ENCODE data around the gene CISTR. TPM values are rescaled to one million over a fixed set of nuclear protein-coding genes. Genes with fewer than 3 reads are reported as not detected.

The CISTR gene
- total RNA-seq, 2 experiments from 2014 or later: not detected

DNA sequence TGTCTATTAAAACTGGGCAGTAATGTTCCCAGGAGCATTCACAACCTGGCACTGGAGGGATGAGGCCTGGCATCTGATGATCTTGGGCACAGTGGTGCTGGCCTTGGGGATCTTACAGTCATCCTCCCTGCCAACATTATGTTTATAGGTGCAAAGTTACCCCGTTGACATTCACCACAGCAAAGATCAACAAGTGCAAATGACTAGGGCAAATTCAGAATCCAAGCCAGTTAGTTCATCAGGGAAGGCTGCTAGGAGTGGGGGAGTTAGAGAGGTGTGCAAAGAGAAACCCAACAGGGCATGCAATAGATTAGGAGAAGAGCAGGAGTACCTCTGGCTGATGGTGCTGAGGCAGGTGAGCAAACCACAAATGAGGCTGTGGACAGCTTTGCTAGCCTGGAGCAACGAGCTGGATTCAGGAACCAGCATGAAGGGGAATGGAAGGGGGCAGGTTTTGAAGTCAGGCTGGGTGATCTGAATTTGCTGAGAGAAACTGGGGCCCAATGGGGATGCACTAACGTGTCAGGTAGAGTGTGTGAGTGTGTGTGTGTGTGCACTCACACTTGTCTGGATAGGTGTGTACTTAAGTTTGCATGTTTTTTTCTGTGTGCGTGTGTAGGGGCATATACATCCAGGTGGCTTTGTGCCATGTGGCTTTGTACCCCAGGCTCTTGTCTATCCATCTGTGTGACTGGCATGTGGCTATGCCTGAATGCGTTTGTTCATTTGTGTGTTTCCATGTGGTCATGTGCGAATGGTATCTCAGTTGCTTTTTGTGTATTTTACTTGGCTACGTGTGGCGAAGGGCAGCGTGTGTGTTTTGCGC is 1.6 kb downstream of the CISTR start:
- CTCF ChIA-PET: interaction anchor here (0.7 to 1.7 kb wide), 2 partner anchors 48 to 282 kb away, joined by 3 to 5 read pairs; no protein-coding TSS in a partner anchor

DNA sequence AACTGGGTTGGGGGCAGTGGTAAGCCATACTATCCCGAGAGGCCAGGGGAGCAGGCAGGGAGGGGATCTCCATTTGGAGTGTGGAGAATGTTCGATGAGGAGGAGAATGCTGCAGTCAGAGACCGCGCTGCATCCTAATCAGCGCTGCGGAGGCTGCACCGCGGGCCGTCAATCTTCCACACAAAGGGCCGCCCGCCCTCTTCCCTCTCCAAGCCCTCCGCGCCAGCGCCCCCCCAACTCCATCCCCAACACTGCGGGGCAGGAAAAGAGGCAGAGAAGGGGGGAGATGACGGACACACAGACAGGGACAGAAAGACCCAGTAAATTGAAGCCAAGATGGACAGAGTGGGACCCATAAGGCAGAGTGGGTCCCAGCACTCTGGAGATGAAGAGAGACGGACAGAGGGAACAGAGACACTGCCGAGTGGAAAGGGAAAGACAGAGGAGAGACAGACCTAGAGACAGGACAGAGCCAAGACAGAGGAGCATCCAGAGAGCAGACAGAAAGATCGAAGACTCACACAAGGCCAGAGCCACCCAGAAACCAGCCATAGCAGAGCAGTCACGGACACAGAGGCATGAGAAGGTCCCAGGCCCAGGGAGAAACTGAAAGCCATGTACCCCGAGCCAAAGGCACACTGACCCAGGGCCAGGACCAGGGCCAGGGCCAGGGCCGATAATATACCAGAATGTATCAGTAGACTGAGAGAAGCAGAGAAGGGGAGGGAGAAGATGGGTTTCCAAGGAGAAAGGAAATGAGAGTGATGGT is 3.5 kb downstream of the CISTR start:
- CTCF ChIA-PET: interaction anchor here (1.2 to 6.3 kb wide), 5 partner anchors 19 to 241 kb away, joined by 3 to 156 read pairs (median 14); partner anchors contain the start of gene CALCOCO1
- POLR2A ChIA-PET: interaction anchor here (0.6 kb wide), 1 partner anchor 9 kb away, joined by 4 read pairs; no protein-coding TSS in a partner anchor

More for the DNA sequence above, 1.6 kb downstream of the CISTR start:
- POLR2A ChIA-PET: no interaction called here

GRCh38 chr12:53747095-53747494 is 4.7 kb downstream of the CISTR start:
- ChIA-PET CTCF (interaction anchor here (0.5 to 6.3 kb wide), 16 partner anchors 8 to 769 kb away, joined by 3 to 183 read pairs (median 6); partner anchors contain the start of genes ATP5MC2, CALCOCO1, HOXC10 and HOXC12), POLR2A (interaction anchor here (0.6 kb wide), 1 partner anchor 869 kb away, joined by 3 read pairs; no protein-coding TSS in a partner anchor)

DNA sequence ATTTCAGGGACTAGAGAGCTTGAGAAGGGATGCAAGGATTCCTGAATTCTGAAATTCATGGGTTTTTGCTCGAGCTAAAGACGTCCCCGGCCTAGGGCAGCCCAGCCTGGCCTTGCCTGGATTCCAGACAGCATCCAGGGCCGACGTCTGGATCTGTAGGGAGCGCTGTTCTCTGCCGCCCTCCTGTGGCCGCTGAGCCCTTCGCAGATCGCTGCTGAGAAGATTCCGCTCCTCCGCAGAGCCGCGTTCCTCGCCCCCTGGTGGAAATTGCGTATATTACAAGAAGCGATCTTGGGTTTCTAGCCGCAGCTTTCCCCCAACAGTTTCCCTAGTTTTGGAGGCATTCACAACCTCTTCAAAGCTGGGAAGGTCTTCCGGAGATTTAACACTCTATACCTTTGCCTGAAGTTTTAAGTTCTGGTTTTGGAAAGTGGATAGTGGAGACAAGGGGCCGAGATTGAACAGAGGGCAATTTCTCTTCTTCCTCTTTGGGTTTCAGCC is 5.1 kb downstream of the CISTR start:
- ChIA-PET CTCF (interaction anchor here (0.5 to 6.3 kb wide), 24 partner anchors 8 to 769 kb away, joined by 3 to 183 read pairs (median 4); partner anchors contain the start of genes ATP5MC2, CALCOCO1, HOXC10 and HOXC12), POLR2A (no interaction called here)

DNA sequence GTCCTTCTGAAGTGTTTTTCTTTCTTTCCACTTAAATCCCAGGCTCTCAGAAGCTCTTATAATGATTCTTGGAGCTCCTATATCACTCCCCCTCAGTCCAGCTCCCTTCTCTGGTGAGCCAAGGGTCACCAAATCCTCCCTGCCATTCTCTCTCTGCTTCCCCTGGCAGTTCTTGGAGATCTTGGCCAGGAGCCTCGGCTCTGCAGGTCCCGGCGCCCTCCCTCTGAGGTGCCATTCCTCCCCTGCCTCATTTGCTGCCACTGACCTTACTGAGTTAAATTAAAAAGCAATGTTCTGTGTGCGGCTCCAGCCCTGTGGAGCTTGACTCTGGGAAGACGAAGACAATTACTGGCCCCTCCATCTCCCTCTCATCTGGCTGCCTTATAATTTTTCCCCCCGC is 7.0 kb downstream of the CISTR start:
- ChIA-PET CTCF (interaction anchor here (1.2 to 6.3 kb wide), 6 partner anchors 10 to 206 kb away, joined by 3 to 183 read pairs (median 50); partner anchors contain the start of gene CALCOCO1), POLR2A (no interaction called here)

- ChIA-PET POLR2A (no interaction called here), CTCF (interaction anchor here (0.6 to 6.3 kb wide), 13 partner anchors 11 to 205 kb away, joined by 3 to 183 read pairs (median 3); partner anchors contain the start of genes ATP5MC2 and CALCOCO1)
These were observed 7.7 kb downstream of the CISTR start for GRCh38 chr12:53744130-53744441.

- CTCF ChIA-PET: interaction anchor here (0.6 to 6.3 kb wide), 16 partner anchors 12 to 579 kb away, joined by 3 to 183 read pairs (median 3); partner anchors contain the start of genes ATP5MC2 and CALCOCO1
- POLR2A ChIA-PET: no interaction called here
These were observed 8.3 kb downstream of the CISTR start for GRCh38 chr12:53743266-53744129.

- CTCF ChIA-PET: no interaction called here
- POLR2A ChIA-PET: no interaction called here
These were observed 11.7 kb downstream of the CISTR start for GRCh38 chr12:53740130-53740491.

GRCh38 chr12:53739214-53740129 is 12.3 kb downstream of the CISTR start:
- POLR2A ChIA-PET: interaction anchor here (1.3 kb wide), 1 partner anchor 11 kb away, joined by 4 read pairs; no protein-coding TSS in a partner anchor
- CTCF ChIA-PET: interaction anchor here (0.7 to 1.6 kb wide), 7 partner anchors 7 to 196 kb away, joined by 3 to 8 read pairs (median 3); partner anchors contain the start of gene CISTR

DNA sequence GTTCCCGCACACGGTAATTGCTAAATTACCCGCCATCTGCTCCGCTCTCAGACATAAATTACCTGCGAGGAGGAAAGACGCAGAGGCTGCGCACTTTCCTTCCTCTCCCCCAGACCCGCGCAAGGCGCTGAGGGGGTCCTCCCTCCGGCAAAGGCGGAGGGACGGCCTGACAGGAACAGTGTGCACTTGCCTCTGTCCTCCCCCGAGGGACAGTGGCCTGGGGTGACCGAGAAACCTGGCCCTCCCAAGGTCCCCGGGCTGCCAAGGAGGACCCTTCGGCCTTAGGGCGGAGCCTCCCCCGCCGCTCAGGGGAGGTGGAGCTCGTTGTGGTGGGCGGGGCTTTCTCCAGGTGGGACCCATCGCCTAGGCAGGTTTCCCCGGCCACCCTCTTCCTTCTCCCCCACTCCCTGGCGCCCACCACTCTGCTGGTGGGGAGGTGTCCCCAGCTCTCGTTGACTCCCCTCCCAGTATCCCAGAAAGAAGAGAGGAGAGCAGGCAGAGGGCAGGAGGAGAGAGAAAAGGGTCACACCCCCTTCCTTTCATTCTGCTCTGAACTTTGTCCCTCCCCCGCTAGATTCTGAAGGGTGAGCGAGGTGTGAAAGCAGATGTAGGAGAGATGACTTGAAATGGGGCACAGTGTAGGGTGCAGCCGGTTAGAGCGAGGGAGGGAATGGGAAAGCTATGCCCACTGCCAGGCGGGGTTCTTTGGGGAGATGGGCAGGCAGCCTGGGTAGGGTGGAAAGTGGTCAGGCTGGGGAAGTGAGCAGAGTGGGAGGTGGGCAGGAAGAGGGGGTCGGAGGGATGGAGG is 13.2 kb downstream of the CISTR start:
- POLR2A ChIA-PET: interaction anchor here (0.5 to 1.3 kb wide), 2 partner anchors 10 to 566 kb away, joined by 4 to 11 read pairs; no protein-coding TSS in a partner anchor

DNA sequence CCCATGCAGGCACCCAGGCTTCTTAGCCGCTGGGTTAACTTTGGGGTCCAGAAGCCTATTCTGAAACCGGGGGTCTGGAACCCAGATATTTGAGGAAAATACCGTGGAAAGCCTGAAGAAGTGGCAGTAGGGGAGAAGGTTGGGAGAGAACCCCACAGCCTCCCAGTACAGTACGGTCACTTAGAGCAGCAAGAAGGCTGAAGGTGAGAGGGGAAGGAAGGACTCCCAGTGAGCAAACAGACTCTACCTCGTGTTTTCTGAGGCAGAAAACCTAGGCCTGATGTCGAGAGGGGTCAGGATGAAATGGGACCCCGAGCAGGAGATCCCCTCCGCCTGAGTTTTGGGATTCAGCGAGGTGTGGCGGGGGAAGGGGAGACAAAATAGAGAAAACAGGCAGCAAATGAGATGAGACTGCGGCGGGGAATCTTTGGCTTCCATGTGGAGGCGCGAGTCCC is 13.8 kb downstream of the CISTR start:
- ChIA-PET CTCF (interaction anchor here (0.9 to 1.6 kb wide), 3 partner anchors 12 to 16 kb away, joined by 3 to 4 read pairs (median 3); partner anchors contain the start of gene CISTR), POLR2A (interaction anchor here (0.5 to 1.3 kb wide), 2 partner anchors 10 to 565 kb away, joined by 4 to 11 read pairs; no protein-coding TSS in a partner anchor)

More for the DNA sequence above, 13.2 kb downstream of the CISTR start:
- CTCF ChIA-PET: interaction anchor here (0.7 to 1.6 kb wide), 7 partner anchors 8 to 195 kb away, joined by 3 to 8 read pairs (median 3); partner anchors contain the start of gene CISTR

- CTCF ChIA-PET: interaction anchor here (1.2 to 16.7 kb wide), 3 partner anchors 8 to 42 kb away, joined by 3 to 156 read pairs (median 3); partner anchors contain the start of gene CALCOCO1
These were observed 14.5 kb downstream of the CISTR start for GRCh38 chr12:53737093-53737808.

GRCh38 chr12:53736592-53736991 is 15.2 kb downstream of the CISTR start:
- ChIA-PET CTCF (interaction anchor here (1.2 to 16.7 kb wide), 3 partner anchors 8 to 41 kb away, joined by 3 to 156 read pairs (median 3); partner anchors contain the start of gene CALCOCO1), POLR2A (no interaction called here)

More at GRCh38 chr12:53737093-53737808, 14.5 kb downstream of the CISTR start:
- POLR2A ChIA-PET: no interaction called here

GRCh38 chr12:53735556-53735955 is 16.2 kb downstream of the CISTR start:
- ChIA-PET CTCF (interaction anchor here (1.2 to 16.7 kb wide), 2 partner anchors 10 to 50 kb away, joined by 3 to 156 read pairs; no protein-coding TSS in a partner anchor), POLR2A (no interaction called here)

DNA sequence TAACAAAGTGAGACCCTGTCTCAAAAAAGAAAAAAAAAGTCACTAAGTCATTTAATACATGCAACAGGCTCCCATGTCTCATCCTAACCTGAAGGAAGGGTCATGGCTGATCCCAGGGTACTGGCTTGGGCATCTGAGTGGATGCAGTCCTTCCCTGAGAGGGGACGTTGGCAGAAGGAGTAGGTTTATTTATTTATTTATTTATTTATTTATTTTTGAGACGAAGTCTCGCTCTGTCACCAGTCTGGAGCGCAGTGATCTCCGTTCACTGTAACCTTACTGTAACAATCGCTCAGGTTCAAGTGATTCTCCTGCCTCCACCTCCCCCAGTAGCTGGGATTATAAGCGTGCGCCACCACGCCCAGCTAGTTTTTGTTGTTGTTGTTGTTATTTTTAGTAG is 17.4 kb downstream of the CISTR start:
- ChIA-PET CTCF (interaction anchor here (1.3 to 16.7 kb wide), 3 partner anchors 11 to 32 kb away, joined by 6 to 156 read pairs (median 6); no protein-coding TSS in a partner anchor), POLR2A (no interaction called here)
